Uterus (tissue), 2 donors: ENCODE measurements around the gene DDX41.

Experiments used
- CTCF ChIP-seq, 4 experiments: fragments of 200-600 bp in 2 of 4; fragments of 450-650 bp in 2 of 4; sonication (generic) in 2 of 4; IDR thresholded peaks; one replicate each; pipeline ENCODE4 v1.5.1; 2016 to 2019; ENCODE audit warnings: antibody characterized with exemption in 4 of 4, mild to moderate bottlenecking in 2 of 4, moderate library complexity in 1 of 4
- POLR2A ChIP-seq, 2 donors: fragments of 450-650 bp; IDR thresholded peaks; one replicate each; pipeline ENCODE4 v1.6.1; 2016; ENCODE audit warnings: antibody characterized with exemption in 2 of 2, mild to moderate bottlenecking in 1 of 2, moderate library complexity in 1 of 2

GRCh38 chr5:177523711-177524538 lies 7.2 kb upstream of the DDX41 start:
- TF ChIP-seq CTCF (IDR thresholded peaks at IDR 0.05) (no peak), POLR2A (IDR thresholded peaks at IDR 0.05) (no peak)
